ENCODE data around the gene MLKL.

GRCh38 chr16:74698222-74698621 lies 2.4 kb downstream of the MLKL start:
- TF ChIP-seq CTCF (conservative IDR thresholded peaks at IDR 0.05 in 1 of 2, IDR thresholded peaks at IDR 0.05 in 1 of 2; ENCODE audit: extremely low read depth in 1 of 2, insufficient read depth in 1 of 2, low read depth in 1 of 2, low read length in 2 of 2): no peak
- TF ChIP-seq EZH2 (IDR thresholded peaks at IDR 0.05; ENCODE audit: borderline replicate concordance, low read length): no peak
